ENCODE data around the gene TMEM190. TPM values are rescaled to one million over a fixed set of nuclear protein-coding genes. Genes with fewer than 3 reads are reported as not detected.
"Not testable (repeated sequence)": the region's sequence is repeated elsewhere in the genome, so short reads cannot be mapped to it uniquely, and the experiment has no call there.

The TMEM190 gene
- total RNA-seq, 1 donor from 2014 or later = not detected

DNA sequence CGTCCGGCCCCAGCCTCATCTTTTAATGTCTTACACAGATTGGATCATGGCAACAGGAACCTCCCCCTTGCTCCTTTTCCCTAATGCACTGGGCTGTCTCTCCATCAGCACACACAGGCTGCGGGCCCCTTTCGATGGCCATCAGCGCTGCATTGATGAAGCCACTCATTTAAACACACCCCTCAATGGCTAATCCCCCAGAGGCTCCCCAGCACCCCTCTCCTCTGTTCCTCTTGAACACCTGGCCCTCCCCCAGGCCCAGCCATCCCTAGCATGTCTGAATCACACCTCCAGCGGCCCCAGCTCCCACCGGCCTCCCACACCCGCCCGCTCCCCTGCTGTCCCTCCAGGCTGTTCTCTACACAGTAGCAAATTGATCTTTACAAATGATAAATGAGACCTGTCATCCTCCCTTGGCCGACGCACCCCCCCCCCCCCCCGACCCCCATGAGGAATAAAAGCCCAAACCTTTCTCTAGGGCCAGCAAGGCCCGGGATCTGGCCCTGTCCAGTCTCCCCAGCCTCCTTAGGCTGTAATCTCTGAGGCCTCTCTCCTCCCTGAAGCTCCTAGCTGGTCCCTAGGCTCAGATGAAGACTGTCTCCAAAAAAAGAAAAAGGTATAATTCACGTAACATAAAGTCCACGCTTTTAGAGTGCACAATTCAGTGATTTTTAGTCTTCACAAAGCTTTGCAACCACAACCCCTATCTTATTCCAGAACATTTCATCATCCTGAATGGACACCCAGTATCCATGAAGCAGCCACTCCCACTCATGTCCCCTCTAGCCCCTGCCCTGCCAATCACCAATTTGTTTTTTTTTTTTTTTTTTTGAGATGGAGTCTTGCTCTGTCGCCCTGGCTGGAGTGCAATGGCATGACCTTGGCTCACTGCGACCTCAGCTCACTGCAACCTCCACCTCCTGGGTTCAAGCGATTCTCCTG, 16.5 kb downstream of the TMEM190 start:
- TF ChIP-seq CTCF (conservative IDR thresholded peaks at IDR 0.05; ENCODE audit: low read depth, low read length) = no peak
- H3K4me3 ChIP-seq (ENCODE audit: low read depth, low read length) = no peak overlapping the region

GRCh38 chr19:55398200-55398925, 21.7 kb downstream of the TMEM190 start:
- TF ChIP-seq CTCF (conservative IDR thresholded peaks at IDR 0.05; ENCODE audit: low read depth, low read length) = no peak
- H3K4me3 ChIP-seq (ENCODE audit: low read depth, low read length) = no peak overlapping the region
- DNase-seq (ENCODE audit: low read depth) = no peak

More for the DNA sequence above, 16.5 kb downstream of the TMEM190 start:
- DNase-seq (ENCODE audit: low read depth) = no peak

GRCh38 chr19:55400281-55401087, 23.9 kb downstream of the TMEM190 start:
- TF ChIP-seq CTCF (conservative IDR thresholded peaks at IDR 0.05; ENCODE audit: low read depth, low read length) = no peak
- H3K4me3 ChIP-seq (ENCODE audit: low read depth, low read length) = no peak overlapping the region
- DNase-seq (ENCODE audit: low read depth) = no peak

DNA sequence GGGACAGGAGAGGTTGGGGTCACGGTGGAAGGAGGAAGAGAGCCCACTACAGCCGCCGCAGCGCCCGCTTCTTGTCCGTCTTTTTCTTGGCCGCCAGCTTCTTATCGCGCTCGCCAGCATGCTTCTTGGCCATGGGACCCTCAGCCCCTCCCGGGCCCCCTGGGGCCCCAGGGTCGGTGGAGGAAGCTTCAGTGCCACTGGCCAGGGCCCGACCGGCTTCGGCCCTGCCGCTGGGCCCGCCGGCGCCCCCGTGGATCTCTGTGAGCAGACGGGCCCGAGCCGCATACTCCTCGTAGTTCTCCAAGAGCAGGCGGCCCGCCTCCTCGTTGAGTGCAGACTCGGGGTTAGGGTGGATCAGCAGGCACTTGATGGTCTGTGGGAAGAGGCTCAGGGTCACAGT, 24.8 kb downstream of the TMEM190 start:
- DNase-seq (ENCODE audit: low read depth); H3K4me3 ChIP-seq (ENCODE audit: low read depth, low read length): not testable (repeated sequence)

DNA sequence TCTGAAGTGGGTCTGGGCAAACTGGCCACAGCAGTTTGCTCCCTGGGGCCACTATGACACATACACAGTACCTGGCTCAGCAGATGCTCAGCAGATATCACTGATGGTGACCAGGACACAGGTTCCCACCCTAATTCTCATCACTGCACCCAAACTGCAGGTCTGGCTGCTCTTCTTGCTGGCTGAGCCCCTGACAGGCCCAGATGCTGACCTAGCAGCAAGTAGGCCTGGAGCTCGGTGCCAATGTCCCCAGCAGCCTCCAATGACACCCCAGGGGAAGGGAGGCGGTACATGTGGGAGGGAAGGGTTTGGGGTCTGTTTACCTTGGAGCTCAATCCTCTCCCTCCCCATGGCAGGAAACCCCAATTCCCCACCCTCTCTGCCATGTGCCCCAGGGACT, 25.9 kb downstream of the TMEM190 start:
- DNase-seq (ENCODE audit: low read depth) = no peak
- no peak overlapping the region for H3K4me3 ChIP-seq (ENCODE audit: low read depth, low read length)
- no peak for TF ChIP-seq CTCF (conservative IDR thresholded peaks at IDR 0.05; ENCODE audit: low read depth, low read length)

DNA sequence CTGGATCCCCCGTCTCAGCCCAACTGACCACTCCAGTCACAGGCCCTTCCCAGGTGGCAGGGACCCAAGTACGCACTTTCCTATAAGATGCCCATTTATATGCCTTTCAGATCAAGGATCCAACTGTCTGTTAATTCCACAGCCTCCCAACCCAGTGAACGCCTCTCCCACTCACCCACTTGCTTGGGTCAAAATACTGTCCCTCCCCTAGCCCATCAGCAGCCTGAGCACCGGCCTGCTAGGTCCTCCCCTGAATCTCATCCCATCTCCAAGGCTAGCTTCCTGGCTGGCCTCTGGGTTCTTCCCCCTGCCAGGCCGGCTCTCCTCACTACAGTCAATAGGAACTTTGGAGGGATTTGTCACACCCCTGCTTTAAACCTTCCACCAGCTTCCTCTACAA, 29.0 kb downstream of the TMEM190 start:
- TF ChIP-seq CTCF (conservative IDR thresholded peaks at IDR 0.05; ENCODE audit: low read depth, low read length) = no peak
- DNase-seq (ENCODE audit: low read depth) = no peak
- H3K4me3 ChIP-seq (ENCODE audit: low read depth, low read length) = peak overlapping the region; percentile 86

All from epithelial cell of proximal tubule (primary cell).